Skin of body (tissue), 3 donors: ENCODE results near the gene EVA1C. TPM values are rescaled to one million over a fixed set of nuclear protein-coding genes. Genes with fewer than 3 reads are reported as not detected.
"Not testable (repeated sequence)": the region's sequence is repeated elsewhere in the genome, so short reads cannot be mapped to it uniquely, and the experiment has no call there.

ENCODE experiments used
- DNase-seq: peaks from one replicate; lab custom pipeline; 2025; lab: John Stamatoyannopoulos, UW
- small RNA-seq: library from RNA; depleted of rRNA; stranded (forward); fragments of <200 nt; gene quantifications from one replicate; pipeline ENCODE3, GENCODE V24; 2014; ENCODE audit warnings: low replicate concordance
- total RNA-seq: library from RNA; depleted of rRNA; stranded (reverse); fragments of >200 nt; gene quantifications from one replicate; pipeline ENCODE4 v1.2.3, GENCODE V29; 2014

EVA1C gene
- total RNA-seq, 1 donor from 2014 or later: 5.3 TPM

- DNase-seq: not testable (repeated sequence)
These were observed 149.0 kb downstream of the EVA1C start for GRCh38 chr21:32561476-32561875.

DNA sequence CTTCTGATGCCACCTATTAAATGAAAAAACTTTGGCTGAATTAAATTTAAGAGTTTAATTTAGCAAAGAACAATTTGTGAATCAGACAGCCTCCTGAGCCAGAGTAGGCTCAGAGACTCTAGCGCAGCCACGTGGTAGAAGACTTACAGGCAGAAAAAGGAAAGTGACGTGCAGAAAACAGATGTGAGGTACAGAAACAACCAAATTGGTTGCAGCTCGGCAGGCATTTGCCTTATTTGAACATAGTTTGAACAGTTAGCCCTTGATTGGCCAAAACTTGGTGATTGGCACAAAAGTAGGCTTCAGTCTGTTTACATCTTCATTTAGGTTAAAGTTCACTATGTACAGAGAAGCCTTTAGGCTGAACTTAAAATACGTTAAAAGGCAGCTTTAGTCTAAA lies 149.9 kb downstream of the EVA1C start:
- peak; percentile 63 for DNase-seq

- DNase-seq: no peak
These were observed 150.4 kb downstream of the EVA1C start for GRCh38 chr21:32562915-32563314.

Small RNA genes lying within 50 kb of the gene (small RNA-seq; reads per million reads assigned to genes)
- not detected for gene RF00438
- 0.19 reads per million for gene RNA5SP490
- gene SNORA80A: 24.7 reads per million, percentile 94 among the genes with 10 or more reads in this experiment

Other genes with a start within 250 kb of the EVA1C start
- 7.0 TPM for gene MIS18A, start 133.7 kb upstream of the EVA1C start, total RNA-seq
- gene MRAP, start 113.9 kb upstream of the EVA1C start, total RNA-seq: 3.4 TPM
- 17.7 TPM for gene URB1, start 19.7 kb upstream of the EVA1C start, total RNA-seq
- gene TCP10L, start 172.8 kb downstream of the EVA1C start, total RNA-seq: 0.79 TPM
- 18.7 TPM for gene CFAP298, start 199.7 kb downstream of the EVA1C start, total RNA-seq